ENCODE results near the gene GPC5. TPM values are rescaled to one million over a fixed set of nuclear protein-coding genes. Genes with fewer than 3 reads are reported as not detected.

The GPC5 gene
- total RNA-seq, 1 donor from 2014 or later: 0.28 TPM

GRCh38 chr13:92491839-92492238, 1093.4 kb downstream of the GPC5 start:
- no peaks in the 10 kb centered on the region for H3K27me3 Mint-ChIP-seq (ENCODE audit: low read depth)
- no peaks in the 10 kb centered on the region for H3K9me3 Mint-ChIP-seq
- TF ChIP-seq CTCF (conservative IDR thresholded peaks at IDR 0.05): no peak
- H3K36me3 Mint-ChIP-seq (ENCODE audit: low read depth): no peaks in the 10 kb centered on the region
- peaks cover 4% of the 10 kb centered on the region for H3K4me1 Mint-ChIP-seq
- H3K4me3 Mint-ChIP-seq: no peak overlapping the region
- no peak overlapping the region for H3K27ac Mint-ChIP-seq (ENCODE audit: unreplicated experiment)
- no peak for DNase-seq (ENCODE audit: low read depth, low spot score)

GRCh38 chr13:92494915-92495314, 1096.5 kb downstream of the GPC5 start:
- Mint-ChIP-seq H3K36me3 (ENCODE audit: low read depth) (no peaks in the 10 kb centered on the region), H3K27me3 (ENCODE audit: low read depth) (no peaks in the 10 kb centered on the region), H3K4me1 (peaks cover 7% of the 10 kb centered on the region), H3K27ac (ENCODE audit: unreplicated experiment) (no peak overlapping the region), H3K9me3 (no peaks in the 10 kb centered on the region), H3K4me3 (no peak overlapping the region)
- DNase-seq (ENCODE audit: low read depth, low spot score): no peak
- TF ChIP-seq CTCF (conservative IDR thresholded peaks at IDR 0.05): no peak

GRCh38 chr13:92500192-92500591, 1101.8 kb downstream of the GPC5 start:
- H3K4me1 Mint-ChIP-seq: peaks cover 7% of the 10 kb centered on the region
- no peak overlapping the region for H3K27ac Mint-ChIP-seq (ENCODE audit: unreplicated experiment)
- no peaks in the 10 kb centered on the region for H3K27me3 Mint-ChIP-seq (ENCODE audit: low read depth)
- DNase-seq (ENCODE audit: low read depth, low spot score): no peak
- no peak overlapping the region for H3K4me3 Mint-ChIP-seq
- H3K9me3 Mint-ChIP-seq: no peaks in the 10 kb centered on the region
- TF ChIP-seq CTCF (conservative IDR thresholded peaks at IDR 0.05): no peak
- no peaks in the 10 kb centered on the region for H3K36me3 Mint-ChIP-seq (ENCODE audit: low read depth)

GRCh38 chr13:92510416-92510815, 1112.0 kb downstream of the GPC5 start:
- H3K36me3 Mint-ChIP-seq (ENCODE audit: low read depth): no peaks in the 10 kb centered on the region
- no peaks in the 10 kb centered on the region for H3K9me3 Mint-ChIP-seq
- H3K27me3 Mint-ChIP-seq (ENCODE audit: low read depth): no peaks in the 10 kb centered on the region
- no peak for TF ChIP-seq CTCF (conservative IDR thresholded peaks at IDR 0.05)
- peaks cover 4% of the 10 kb centered on the region for H3K4me1 Mint-ChIP-seq
- DNase-seq (ENCODE audit: low read depth, low spot score): no peak
- H3K4me3 Mint-ChIP-seq: no peak overlapping the region
- H3K27ac Mint-ChIP-seq (ENCODE audit: unreplicated experiment): no peak overlapping the region

GRCh38 chr13:92512852-92513251, 1114.4 kb downstream of the GPC5 start:
- H3K27ac Mint-ChIP-seq (ENCODE audit: unreplicated experiment): no peak overlapping the region
- no peaks in the 10 kb centered on the region for H3K27me3 Mint-ChIP-seq (ENCODE audit: low read depth)
- H3K4me1 Mint-ChIP-seq: peaks cover 4% of the 10 kb centered on the region
- no peaks in the 10 kb centered on the region for H3K36me3 Mint-ChIP-seq (ENCODE audit: low read depth)
- H3K9me3 Mint-ChIP-seq: peaks cover 2% of the 10 kb centered on the region
- no peak for TF ChIP-seq CTCF (conservative IDR thresholded peaks at IDR 0.05)
- DNase-seq (ENCODE audit: low read depth, low spot score): no peak
- H3K4me3 Mint-ChIP-seq: no peak overlapping the region

- TF ChIP-seq CTCF (conservative IDR thresholded peaks at IDR 0.05): no peak
Observed at GRCh38 chr13:92513672-92514071, 1115.3 kb downstream of the GPC5 start.

More at GRCh38 chr13:92513672-92514071, 1115.3 kb downstream of the GPC5 start:
- no peak for DNase-seq (ENCODE audit: low read depth, low spot score)
- H3K36me3 Mint-ChIP-seq (ENCODE audit: low read depth): no peaks in the 10 kb centered on the region
- H3K4me1 Mint-ChIP-seq: peaks cover 4% of the 10 kb centered on the region
- no peak overlapping the region for H3K27ac Mint-ChIP-seq (ENCODE audit: unreplicated experiment)
- H3K9me3 Mint-ChIP-seq: peaks cover 5% of the 10 kb centered on the region
- H3K4me3 Mint-ChIP-seq: no peak overlapping the region
- H3K27me3 Mint-ChIP-seq (ENCODE audit: low read depth): no peaks in the 10 kb centered on the region
